WERI-Rb-1 (cell line): ENCODE results near the gene CDH4.

ENCODE experiments used
- DNase-seq: peaks from one replicate; pipeline ENCODE4 v3.0.0-alpha.2; 2020
- H3K27ac ChIP-seq: fragments of 250-450 bp; sonication (Bioruptor Pico); 2 replicates; pipeline ENCODE4 v1.5.1; 2020; ENCODE audit warnings: mild to moderate bottlenecking, moderate library complexity
- H3K27me3 ChIP-seq: fragments of 250-450 bp; sonication (Bioruptor Pico); 2 replicates; pipeline ENCODE4 v1.5.1; 2021; ENCODE audit warnings: mild to moderate bottlenecking, low read depth, moderate library complexity; ENCODE audit not compliant: insufficient read depth, severe bottlenecking
- H3K36me3 ChIP-seq: fragments of 250-450 bp; sonication (Bioruptor Pico); 2 replicates; pipeline ENCODE4 v1.5.1; 2020; ENCODE audit warnings: mild to moderate bottlenecking, moderate library complexity
- H3K4me3 ChIP-seq: 2 replicates; pipeline ENCODE4 v1.5.1; 2011; ENCODE audit warnings: low read depth, mild to moderate bottlenecking, control low read depth, low read length
- H3K9me3 ChIP-seq: fragments of 250-450 bp; sonication (Bioruptor Pico); 2 replicates; pipeline ENCODE4 v1.5.1; 2021; ENCODE audit warnings: mild to moderate bottlenecking, moderate library complexity; ENCODE audit not compliant: severe bottlenecking
- CTCF ChIP-seq: IDR thresholded peaks from 2 replicates; pipeline ENCODE4 v1.5.1; 2011; ENCODE audit warnings: low read depth, mild to moderate bottlenecking, control low read depth, inconsistent platforms, low read length

CDH4 gene

GRCh38 chr20:61809006-61809770 lies 557.1 kb downstream of the CDH4 start:
- Histone ChIP-seq H3K27me3 (peaks cover 100% of the 10 kb centered on the region), H3K4me3 (no peak overlapping the region), H3K27ac (no peak overlapping the region), H3K36me3 (no peaks in the 10 kb centered on the region), H3K9me3 (no peaks in the 10 kb centered on the region)
- DNase-seq = no peak
- TF ChIP-seq CTCF = no peak

DNA sequence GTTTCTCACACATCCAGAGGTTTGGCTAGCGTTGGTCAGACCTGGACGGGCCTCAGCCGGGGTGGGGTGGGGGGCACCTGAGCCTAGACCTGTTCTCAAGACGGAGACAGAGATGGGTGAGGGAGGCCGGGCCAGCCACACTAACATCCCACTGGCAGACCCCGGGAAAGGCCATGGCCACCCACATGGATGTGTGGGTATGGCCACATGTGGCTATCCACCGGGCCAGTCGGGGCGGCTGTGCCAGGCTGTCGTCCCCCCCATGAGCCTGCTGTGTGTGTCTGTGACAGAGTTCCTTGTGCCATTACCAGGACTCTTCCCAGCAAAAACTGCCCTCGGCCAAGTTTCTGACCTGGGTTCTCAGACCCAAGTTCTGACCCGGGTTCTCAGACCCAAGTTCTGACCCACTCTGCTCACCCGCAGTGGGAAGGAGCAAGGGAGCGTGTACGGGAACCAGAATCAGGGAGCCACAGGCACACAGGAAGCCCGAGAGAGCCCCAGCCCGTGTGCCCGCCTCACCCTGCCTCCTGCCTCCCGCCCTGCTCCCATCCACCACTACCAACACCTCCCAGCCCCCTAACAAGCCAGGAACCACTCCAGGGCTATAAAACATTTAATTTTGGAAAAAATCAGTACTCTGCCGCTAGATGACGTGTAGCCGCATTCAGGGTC lies 558.1 kb downstream of the CDH4 start:
- no peaks in the 10 kb centered on the region for H3K36me3 ChIP-seq
- no peaks in the 10 kb centered on the region for H3K9me3 ChIP-seq
- TF ChIP-seq CTCF = no peak
- H3K4me3 ChIP-seq = no peak overlapping the region
- DNase-seq = no peak
- peaks cover 100% of the 10 kb centered on the region for H3K27me3 ChIP-seq
- no peak overlapping the region for H3K27ac ChIP-seq

DNA sequence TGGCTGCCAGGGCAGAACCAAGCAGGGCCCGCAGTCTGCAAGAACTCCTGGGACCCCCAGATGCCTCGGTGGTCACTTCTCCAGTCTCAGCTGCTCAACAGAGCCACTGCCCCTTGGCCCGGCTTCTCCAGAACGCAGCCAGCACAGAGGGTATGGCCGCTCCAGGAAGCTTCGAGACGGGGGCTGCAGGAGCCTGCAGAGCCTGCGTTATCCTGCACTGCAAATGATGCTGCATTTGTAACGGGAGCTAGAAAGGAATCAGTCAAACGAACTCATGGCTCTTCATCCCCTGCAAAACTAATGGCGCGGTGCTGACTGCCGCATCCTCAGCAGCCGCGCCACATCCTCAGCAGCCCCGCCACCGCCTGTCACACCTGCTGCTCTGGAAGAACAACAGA lies 558.7 kb downstream of the CDH4 start:
- H3K27ac ChIP-seq = no peak overlapping the region
- TF ChIP-seq CTCF = no peak
- no peak overlapping the region for H3K4me3 ChIP-seq
- H3K27me3 ChIP-seq = peaks cover 100% of the 10 kb centered on the region
- DNase-seq = no peak
- no peaks in the 10 kb centered on the region for H3K36me3 ChIP-seq
- H3K9me3 ChIP-seq = no peaks in the 10 kb centered on the region

GRCh38 chr20:61811166-61811565 lies 559.1 kb downstream of the CDH4 start:
- Histone ChIP-seq H3K27me3 (peaks cover 100% of the 10 kb centered on the region), H3K4me3 (no peak overlapping the region), H3K27ac (no peak overlapping the region), H3K9me3 (no peaks in the 10 kb centered on the region), H3K36me3 (no peaks in the 10 kb centered on the region)
- TF ChIP-seq CTCF = no peak
- no peak for DNase-seq

GRCh38 chr20:61812121-61812844 lies 560.2 kb downstream of the CDH4 start:
- no peak for DNase-seq
- H3K27ac ChIP-seq = no peak overlapping the region
- H3K27me3 ChIP-seq = peaks cover 100% of the 10 kb centered on the region
- TF ChIP-seq CTCF = no peak
- H3K9me3 ChIP-seq = no peaks in the 10 kb centered on the region
- H3K4me3 ChIP-seq = no peak overlapping the region
- no peaks in the 10 kb centered on the region for H3K36me3 ChIP-seq
